ENCODE measurements around the gene SKP2.

GRCh38 chr5:36217988-36218387 lies 66.1 kb downstream of the SKP2 start:
- TF ChIP-seq POLR2A (IDR thresholded peaks at IDR 0.05) (no peak), CTCF (IDR thresholded peaks at IDR 0.05 in 8 of 11, conservative IDR thresholded peaks at IDR 0.05 in 3 of 11) (no peak)

All from spleen (tissue), 7 donors.